ENCODE data around the gene ZDHHC23.

The ZDHHC23 gene

GRCh38 chr3:113947372-113948014 is at the start of gene ZDHHC23:
Gene ZDHHC23, plus strand, starts transcription at chr3:113948013. Its CDS starts 790 bp downstream, at chr3:113948803.
- peak; percentile 68 for DNase-seq

GRCh38 chr3:113898892-113899291 is 48.9 kb upstream of the ZDHHC23 start:
- DNase-seq = no peak

- no peak for DNase-seq
Measured at GRCh38 chr3:113906568-113907140, 41.2 kb upstream of the ZDHHC23 start.

GRCh38 chr3:113908133-113908532 is 39.7 kb upstream of the ZDHHC23 start:
- no peak for DNase-seq

GRCh38 chr3:113910966-113911365 is 36.8 kb upstream of the ZDHHC23 start:
- no peak for DNase-seq

- peak; percentile 4 for DNase-seq
Measured at GRCh38 chr3:113912552-113913236, 35.1 kb upstream of the ZDHHC23 start.

GRCh38 chr3:113914646-113915045 is 33.2 kb upstream of the ZDHHC23 start:
- DNase-seq = no peak

GRCh38 chr3:113927556-113927955 is 20.3 kb upstream of the ZDHHC23 start:
- no peak for DNase-seq

GRCh38 chr3:113946831-113947230 is 982 bp upstream of the ZDHHC23 start:
- no peak for DNase-seq

GRCh38 chr3:113948015-113948917 is 453 bp downstream of the ZDHHC23 start:
- peak; percentile 29 for DNase-seq

GRCh38 chr3:113952921-113953320 is 5.1 kb downstream of the ZDHHC23 start:
- DNase-seq = no peak

GRCh38 chr3:113953677-113954076 is 5.9 kb downstream of the ZDHHC23 start:
- DNase-seq = no peak

- no peak for DNase-seq
Measured at GRCh38 chr3:113954091-113954685, 6.4 kb downstream of the ZDHHC23 start.

GRCh38 chr3:113963879-113964278 is 16.1 kb downstream of the ZDHHC23 start:
- DNase-seq = no peak

- DNase-seq = no peak
Measured at GRCh38 chr3:113966172-113966571, 18.4 kb downstream of the ZDHHC23 start.

- no peak for DNase-seq
Measured at GRCh38 chr3:113968986-113969385, 21.2 kb downstream of the ZDHHC23 start.

GRCh38 chr3:113977822-113978221 is 30.0 kb downstream of the ZDHHC23 start:
- no peak for DNase-seq

GRCh38 chr3:113979916-113980315 is 32.1 kb downstream of the ZDHHC23 start:
- DNase-seq = no peak

GRCh38 chr3:113981803-113982202 is 34.0 kb downstream of the ZDHHC23 start:
- no peak for DNase-seq

- no peak for DNase-seq
Measured at GRCh38 chr3:113983544-113983943, 35.7 kb downstream of the ZDHHC23 start.

GRCh38 chr3:113985541-113985940 is 37.7 kb downstream of the ZDHHC23 start:
- no peak for DNase-seq

- DNase-seq = no peak
Measured at GRCh38 chr3:114005481-114005880, 57.7 kb downstream of the ZDHHC23 start.
